K562 (cell line): ENCODE data around the gene DOCK3. TPM values are rescaled to one million over a fixed set of nuclear protein-coding genes. Genes with fewer than 3 reads are reported as not detected.

Source experiments
- ATAC-seq: fragments of 200-7000 bp; cut with Tn5 transposase; 3 replicates; pipeline ENCODE4 v1.9.1; 2020; ENCODE audit warnings: moderate library complexity
- BruUV-seq: library from RNA; stranded (reverse); fragments of 400-500 nt; replicated peaks from 2 replicates; lab custom pipeline; 2021; lab: Mats Ljungman, UMichigan
- CTCF ChIA-PET: fragments of 300-600 bp; formaldehyde crosslinking; extraction: SDS; loops from one replicate; lab custom pipeline; 2021; ENCODE audit warnings: low intra/inter-chr PET ratio; lab: Yijun Ruan, JAX
- POLR2A ChIA-PET: fragments of 300-600, 350-650 bp; sonication (Branson Sonifier 250); formaldehyde crosslinking; extraction: SDS; loops from one replicate; lab custom pipeline; 2021; ENCODE audit warnings: antibody characterized with exemption, inconsistent platforms; lab: Yijun Ruan, JAX
- DNase-seq, 4 experiments: peaks; one replicate each; pipeline versions ENCODE4 v3.0.0 to v3.0.0-alpha.2; 2011 to 2018; ENCODE audit warnings: low spot score in 3 of 4, mixed read lengths in 3 of 4; ENCODE audit errors: extremely low read depth in 1 of 4
- FAIRE-seq: peaks from 2 replicates; lab custom pipeline; 2011; peaks lifted over from hg19 to GRCh38; lab: Jason Lieb, UNC
- H2AFZ ChIP-seq: 2 replicates; pipeline ENCODE4 v1.6.0; 2011; ENCODE audit warnings: low read depth, low read length, control low read depth, inconsistent platforms
- H3K27ac ChIP-seq: fragments of 200-600 bp; 3 replicates; pipeline ENCODE4 v1.8.0; 2011; ENCODE audit warnings: low read depth, mild to moderate bottlenecking, control low read depth, inconsistent platforms, low read length, moderate library complexity, mixed read lengths; ENCODE audit errors: extremely low read depth
- H3K27me3 ChIP-seq, 2 experiments: fragments of 300-600 bp in 1 of 2; 2 replicates in 1 of 2; 3 replicates in 1 of 2; pipeline versions ENCODE4 v1.6.0 to v1.8.0; 2011; ENCODE audit warnings: inconsistent platforms in 2 of 2, low read length in 2 of 2, mild to moderate bottlenecking in 1 of 2, mixed read lengths in 1 of 2, moderate library complexity in 1 of 2; ENCODE audit not compliant: control insufficient read depth in 2 of 2, insufficient read depth in 2 of 2
- H3K36me3 ChIP-seq: fragments of 300-600 bp; 3 replicates; pipeline ENCODE4 v1.8.0; 2011; ENCODE audit warnings: mild to moderate bottlenecking, low read length, inconsistent platforms; ENCODE audit not compliant: control insufficient read depth, insufficient read depth
- H3K4me1 ChIP-seq, 2 experiments: fragments of 200-600 bp in 1 of 2; replicated peaks in 1 of 2; 2 replicates in 1 of 2; 3 replicates in 1 of 2; pipeline versions ENCODE4 v1.5.1 to v1.8.0; 2011; ENCODE audit warnings: inconsistent platforms in 2 of 2, low read length in 2 of 2, mild to moderate bottlenecking in 1 of 2, mixed read lengths in 1 of 2, moderate library complexity in 1 of 2; ENCODE audit not compliant: control insufficient read depth in 2 of 2, insufficient read depth in 2 of 2
- H3K4me2 ChIP-seq: 2 replicates; pipeline ENCODE4 v1.6.1; 2011; ENCODE audit warnings: low read length, control low read depth, inconsistent platforms, mixed read lengths; ENCODE audit not compliant: insufficient read depth
- H3K4me3 ChIP-seq: fragments of 200-600 bp; sonication (generic), shearing (Covaris generic); 2 replicates; pipeline ENCODE4 v1.5.1; 2016; ENCODE audit warnings: control low read depth, inconsistent platforms
- H3K79me2 ChIP-seq: fragments of 200-600 bp; 3 replicates; pipeline ENCODE4 v1.8.0; 2011; ENCODE audit warnings: low read length, inconsistent platforms; ENCODE audit not compliant: control insufficient read depth, insufficient read depth
- H3K9ac ChIP-seq, 2 experiments: 2 replicates each; pipeline versions ENCODE4 v1.6.0 to v1.6.1; 2011; ENCODE audit warnings: low read depth in 2 of 2, low read length in 2 of 2, control low read depth in 1 of 2, inconsistent platforms in 1 of 2, mild to moderate bottlenecking in 1 of 2, mixed read lengths in 1 of 2; ENCODE audit not compliant: insufficient read depth in 1 of 2
- H3K9me1 ChIP-seq: one replicate; pipeline ENCODE4 v1.6.0; 2011; ENCODE audit warnings: inconsistent platforms, mild to moderate bottlenecking, low read length, moderate library complexity; ENCODE audit not compliant: control insufficient read depth, insufficient read depth
- H3K9me3 ChIP-seq: replicated peaks from 2 replicates; pipeline ENCODE4 v1.5.1; 2011; ENCODE audit warnings: low read depth, low read length, inconsistent platforms; ENCODE audit not compliant: control insufficient read depth, insufficient read depth
- H4K20me1 ChIP-seq: replicated peaks from 2 replicates; pipeline ENCODE4 v1.6.1; 2011; ENCODE audit warnings: low read length, inconsistent platforms, mixed read lengths; ENCODE audit not compliant: control insufficient read depth, insufficient read depth
- CEBPG ChIP-seq, 3 experiments: fragments of 200-800 bp in 1 of 3; sonication (Bioruptor generic) in 1 of 3; sonication (generic) in 1 of 3; formaldehyde crosslinking in 1 of 3; IDR thresholded peaks in 2 of 3; conservative IDR thresholded peaks in 1 of 3; 2 replicates each; pipeline versions ENCODE4 v1.6.1 to v1.8.0; 2016 to 2022; ENCODE audit warnings: missing compliant biosample characterization in 2 of 3, missing genetic modification characterization in 2 of 3, mild to moderate bottlenecking in 1 of 3, missing genetic modification reagents in 1 of 3
- CUX1 ChIP-seq: fragments of 200-800 bp; sonication (Bioruptor generic); IDR thresholded peaks from 2 replicates; pipeline ENCODE4 v1.6.1; 2016; ENCODE audit warnings: missing genetic modification characterization, missing compliant biosample characterization
- ELF1 ChIP-seq: fragments of 200-800 bp; sonication (Bioruptor generic); IDR thresholded peaks from 2 replicates; pipeline ENCODE4 v1.6.1; 2016; ENCODE audit warnings: missing genetic modification characterization, missing compliant biosample characterization
- PCBP1 ChIP-seq: fragments of 200-400 bp; formaldehyde crosslinking; IDR thresholded peaks from 2 replicates; pipeline ENCODE4 v1.6.1; 2018; ENCODE audit warnings: mild to moderate bottlenecking, low read depth, low read length; ENCODE audit not compliant: poor library complexity, severe bottlenecking
- POLR3A ChIP-seq: IDR thresholded peaks from 2 replicates; pipeline ENCODE4 v1.6.1; 2011; ENCODE audit warnings: borderline replicate concordance, mild to moderate bottlenecking, moderate library complexity; ENCODE audit not compliant: insufficient read length, insufficient read depth; ENCODE audit errors: extremely low read depth
- RERE ChIP-seq: sonication (generic); formaldehyde crosslinking; IDR thresholded peaks from 2 replicates; pipeline ENCODE4 v1.8.0; 2023; ENCODE audit warnings: missing genetic modification reagents, mild to moderate bottlenecking, borderline replicate concordance
- ZNF124 ChIP-seq: sonication (generic); formaldehyde crosslinking; IDR thresholded peaks from 2 replicates; pipeline ENCODE4 v1.8.1; 2022; ENCODE audit warnings: missing genetic modification reagents
- ZNF408 ChIP-seq: fragments of 250-450 bp; sonication (Bioruptor Pico); IDR thresholded peaks from 2 replicates; pipeline ENCODE4 v1.4.0; 2020; ENCODE audit warnings: low read depth, mild to moderate bottlenecking, moderate library complexity
- WGBS: fragments of 100-300 bp; shearing (Covaris generic); methylation state at CpG from one replicate; pipeline ENCODE4 v1.1.6; 2016; ENCODE audit warnings: low coverage, mixed read lengths; ENCODE audit not compliant: insufficient coverage; ENCODE audit errors: missing lambda C conversion rate; 5-methylcytosine and 5-hydroxymethylcytosine counted together
- in situ Hi-C: fragments of 300-500 bp; cut with MboI; formaldehyde crosslinking; loops from 4 replicates; pipeline ENCODE4 v1.15.0; 2018; ENCODE audit warnings: inconsistent platforms, mixed read lengths
- intact Hi-C: fragments of 100-400 bp; cut with micrococcal nuclease; formaldehyde crosslinking; loops from 2 replicates; pipeline ENCODE4 v1.14.2; 2022
- polyA plus RNA-seq, 8 experiments: library from polyadenylated mRNA; depleted of rRNA in 4 of 8; stranded (reverse) in 5 of 8; unstranded in 3 of 8; fragments of >200 nt; fragmentation: Nextera tagmentation in 2 of 8; fragmentation: Illumina TruSeq in 1 of 8; extraction: Ambion mirVana in 2 of 8; extraction: Trizol in 1 of 8; gene quantifications; 2 replicates each; pipeline versions ENCODE4 v1.2.1 to v1.2.3, GENCODE V29; 2011 to 2014; ENCODE audit warnings: inconsistent platforms in 1 of 8, missing spikeins in 1 of 8
- total RNA-seq, 7 experiments: library from RNA; depleted of rRNA in 6 of 7; stranded (reverse); fragments of >200 nt in 6 of 7; fragmentation: Illumina TruSeq in 2 of 7; extraction: Trizol in 2 of 7; gene quantifications; 2 replicates each; pipeline versions ENCODE4 v1.2.1 to v1.2.3, GENCODE V29; 2011 to 2021; ENCODE audit warnings: low replicate concordance in 1 of 7
- TF ChIP-seq, protein P1 (sequence below): fragments of 250-450 bp; sonication (Bioruptor Pico); IDR thresholded peaks from 2 replicates; pipeline ENCODE4 v1.8.0; 2022; ENCODE audit warnings: inconsistent platforms

DOCK3 gene
- total and polyA plus RNA-seq, 9 of the 15 experiments (the other 6 are each of a cell fraction or from before 2014, with no cell fraction given), result under 0.01 to 0.03 (median 0.01) TPM; not detected in 4

DNA sequence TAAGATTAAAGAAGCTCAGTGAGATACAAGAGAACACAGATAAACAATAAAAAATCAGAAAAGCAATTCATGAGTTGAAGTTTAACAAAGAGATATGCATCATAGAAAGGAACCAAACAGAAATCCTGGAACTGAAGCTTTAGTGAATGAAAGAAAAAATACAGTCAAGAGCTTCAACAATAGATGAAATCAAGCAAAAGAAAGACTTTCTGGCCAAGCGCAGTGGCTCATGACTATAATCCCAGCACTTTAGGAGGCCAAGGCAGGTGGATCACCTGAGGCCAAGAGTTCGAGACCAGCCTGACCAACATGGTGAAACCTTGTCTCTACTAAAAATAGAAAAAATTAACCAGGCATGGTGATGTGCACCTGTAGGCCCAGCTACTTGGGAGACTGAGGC is 408.8 kb downstream of the DOCK3 start:
- intact Hi-C loops, result no loop called here
- 0% methylated on average over 2 of the region's 2 CpGs for whole genome bisulfite sequencing
- CTCF ChIA-PET, result no interaction called here
- TF ChIP-seq, protein P1, sequence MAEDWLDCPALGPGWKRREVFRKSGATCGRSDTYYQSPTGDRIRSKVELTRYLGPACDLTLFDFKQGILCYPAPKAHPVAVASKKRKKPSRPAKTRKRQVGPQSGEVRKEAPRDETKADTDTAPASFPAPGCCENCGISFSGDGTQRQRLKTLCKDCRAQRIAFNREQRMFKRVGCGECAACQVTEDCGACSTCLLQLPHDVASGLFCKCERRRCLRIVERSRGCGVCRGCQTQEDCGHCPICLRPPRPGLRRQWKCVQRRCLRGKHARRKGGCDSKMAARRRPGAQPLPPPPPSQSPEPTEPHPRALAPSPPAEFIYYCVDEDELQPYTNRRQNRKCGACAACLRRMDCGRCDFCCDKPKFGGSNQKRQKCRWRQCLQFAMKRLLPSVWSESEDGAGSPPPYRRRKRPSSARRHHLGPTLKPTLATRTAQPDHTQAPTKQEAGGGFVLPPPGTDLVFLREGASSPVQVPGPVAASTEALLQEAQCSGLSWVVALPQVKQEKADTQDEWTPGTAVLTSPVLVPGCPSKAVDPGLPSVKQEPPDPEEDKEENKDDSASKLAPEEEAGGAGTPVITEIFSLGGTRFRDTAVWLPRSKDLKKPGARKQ (CRISPR knock-in tag), result no peak
- TF ChIP-seq ELF1 (tag) (no peak), ZNF408 (CRISPR knock-in tag) (no peak), CUX1 (no peak), RERE (CRISPR knock-in tag) (no peak), CEBPG (CRISPR knock-in tag; IDR thresholded peaks at IDR 0.05) (no peak), CEBPG (tag; conservative IDR thresholded peaks at IDR 0.05 in 1 of 2, IDR thresholded peaks at IDR 0.05 in 1 of 2) (no peak), POLR3A (no peak), ZNF124 (CRISPR knock-in tag) (no peak), PCBP1 (no peak)

More for the DNA sequence above, 408.8 kb downstream of the DOCK3 start:
- Histone ChIP-seq H3K9ac (no peak overlapping the region), H3K4me2 (no peak overlapping the region), H2AFZ (no peak overlapping the region), H3K79me2 (no peaks in the 10 kb centered on the region), H3K9me3 (no peaks in the 10 kb centered on the region), H3K9me1 (no peaks in the 10 kb centered on the region), H4K20me1 (no peaks in the 10 kb centered on the region), H3K4me1 (no peaks in the 10 kb centered on the region), H3K4me3 (no peak overlapping the region), H3K27ac (no peak overlapping the region), H3K27me3 (no peaks in the 10 kb centered on the region), H3K36me3 (no peaks in the 10 kb centered on the region)
- POLR2A ChIA-PET, result no interaction called here
- BruUV-seq, result no TSS peak
- in situ Hi-C loops, result no loop called here
- no peak for FAIRE-seq
- no peak for DNase-seq
- no peak for ATAC-seq
